Fibroblast of gingiva (primary cell): Measurements from ENCODE around the gene ABHD2.
"Not testable (repeated sequence)": the region's sequence is repeated elsewhere in the genome, so short reads cannot be mapped to it uniquely, and the experiment has no call there.

Experiments used
- DNase-seq: peaks from one replicate; pipeline ENCODE4 v3.0.0-alpha.2; 2011; ENCODE audit warnings: low read depth

ABHD2 gene

GRCh38 chr15:89139613-89140499 is 51.6 kb downstream of the ABHD2 start:
- peak; percentile 16 for DNase-seq

GRCh38 chr15:89140595-89140994 is 52.3 kb downstream of the ABHD2 start:
- no peak for DNase-seq

- not testable (repeated sequence) for DNase-seq
These were observed 52.9 kb downstream of the ABHD2 start for GRCh38 chr15:89141159-89141558.

- no peak for DNase-seq
These were observed 53.6 kb downstream of the ABHD2 start for GRCh38 chr15:89141885-89142284.

- DNase-seq: no peak
These were observed 54.2 kb downstream of the ABHD2 start for GRCh38 chr15:89142423-89142822.

GRCh38 chr15:89143503-89144162 is 55.4 kb downstream of the ABHD2 start:
- peak; percentile 96 for DNase-seq

- no peak for DNase-seq
These were observed 56.2 kb downstream of the ABHD2 start for GRCh38 chr15:89144491-89144890.

- DNase-seq: no peak
These were observed 58.1 kb downstream of the ABHD2 start for GRCh38 chr15:89146366-89146765.

- DNase-seq: no peak
These were observed 59.9 kb downstream of the ABHD2 start for GRCh38 chr15:89148126-89148525.

- DNase-seq: no peak
These were observed 61.3 kb downstream of the ABHD2 start for GRCh38 chr15:89149501-89150101.

GRCh38 chr15:89150287-89150686 is 62.0 kb downstream of the ABHD2 start:
- no peak for DNase-seq

GRCh38 chr15:89150762-89151664 is 62.8 kb downstream of the ABHD2 start:
- DNase-seq: no peak

GRCh38 chr15:89155122-89155521 is 66.9 kb downstream of the ABHD2 start:
- no peak for DNase-seq

- DNase-seq: no peak
These were observed 67.4 kb downstream of the ABHD2 start for GRCh38 chr15:89155656-89156055.

GRCh38 chr15:89157061-89157460 is 68.8 kb downstream of the ABHD2 start:
- no peak for DNase-seq

GRCh38 chr15:89157918-89158564 is 69.8 kb downstream of the ABHD2 start:
- no peak for DNase-seq

GRCh38 chr15:89161666-89162065 is 73.4 kb downstream of the ABHD2 start:
- DNase-seq: no peak

GRCh38 chr15:89163271-89164055 is 75.2 kb downstream of the ABHD2 start:
- no peak for DNase-seq

GRCh38 chr15:89164712-89165211 is 76.5 kb downstream of the ABHD2 start:
- DNase-seq: peak; percentile 10

- DNase-seq: no peak
These were observed 77.4 kb downstream of the ABHD2 start for GRCh38 chr15:89165677-89166076.
